Islet of Langerhans (tissue), 1 donor: Measurements from ENCODE around the gene TENM3.

Experiments used
- FAIRE-seq: peaks from one replicate; lab custom pipeline; 2011; peaks lifted over from hg19 to GRCh38; lab: Jason Lieb, UNC

The TENM3 gene

DNA sequence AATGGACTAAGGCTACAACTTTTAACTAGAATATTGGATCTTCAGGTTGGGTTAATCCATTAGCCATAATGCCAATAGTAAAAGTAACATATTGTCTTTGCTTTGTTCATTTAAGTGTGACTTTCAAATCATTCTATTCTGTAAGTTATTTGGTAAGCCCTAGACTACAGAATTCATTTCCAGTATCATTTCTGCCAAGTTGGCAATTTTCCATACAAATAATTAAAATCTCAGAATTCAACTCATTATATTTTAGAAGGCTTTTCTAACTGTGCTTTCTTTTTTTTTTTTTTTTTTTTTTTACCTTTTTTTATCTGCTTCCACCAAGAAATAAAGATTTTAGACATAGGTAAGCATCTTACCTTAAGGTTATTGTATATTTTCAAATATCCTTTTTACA, 500.6 kb downstream of the TENM3 start:
- FAIRE-seq: peak; percentile 76

DNA sequence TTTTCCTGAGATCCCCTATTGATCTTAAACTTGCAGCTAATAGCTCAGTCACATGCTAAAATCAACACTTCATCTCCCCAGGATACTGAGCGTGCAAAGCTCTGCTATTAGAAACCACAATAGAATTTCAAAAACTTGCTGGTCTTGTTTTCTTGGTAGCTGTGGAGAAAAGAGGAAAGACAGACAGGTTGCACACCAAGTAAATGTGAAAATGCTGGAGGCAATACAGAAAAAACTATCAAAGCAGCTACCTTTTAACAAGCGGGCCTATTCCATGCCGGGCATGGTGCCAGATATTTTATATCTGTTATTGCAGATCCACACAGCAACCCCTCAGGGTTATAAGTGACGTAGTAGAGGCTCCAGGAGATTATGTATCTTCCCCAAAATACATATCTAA, 502.0 kb downstream of the TENM3 start:
- FAIRE-seq: no peak

DNA sequence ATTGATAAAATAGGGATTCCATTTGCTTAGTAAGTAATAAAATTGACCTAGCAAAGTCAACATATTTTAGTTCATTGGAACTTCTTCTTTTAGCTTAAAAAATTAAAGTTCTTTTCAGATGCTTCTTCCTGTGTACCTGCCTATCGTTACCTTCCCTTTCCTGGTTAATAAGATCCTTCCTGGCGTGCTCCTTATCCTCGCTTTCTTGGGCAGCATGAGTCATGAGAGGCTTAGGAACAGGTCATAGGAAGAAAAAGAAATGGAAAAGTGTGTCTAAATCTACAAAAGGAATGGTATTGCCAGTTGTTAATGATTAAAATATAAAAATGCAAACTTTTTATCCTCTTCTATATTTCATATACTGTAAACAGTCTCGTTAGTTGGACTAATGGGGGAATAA, 503.7 kb downstream of the TENM3 start:
- no peak for FAIRE-seq

DNA sequence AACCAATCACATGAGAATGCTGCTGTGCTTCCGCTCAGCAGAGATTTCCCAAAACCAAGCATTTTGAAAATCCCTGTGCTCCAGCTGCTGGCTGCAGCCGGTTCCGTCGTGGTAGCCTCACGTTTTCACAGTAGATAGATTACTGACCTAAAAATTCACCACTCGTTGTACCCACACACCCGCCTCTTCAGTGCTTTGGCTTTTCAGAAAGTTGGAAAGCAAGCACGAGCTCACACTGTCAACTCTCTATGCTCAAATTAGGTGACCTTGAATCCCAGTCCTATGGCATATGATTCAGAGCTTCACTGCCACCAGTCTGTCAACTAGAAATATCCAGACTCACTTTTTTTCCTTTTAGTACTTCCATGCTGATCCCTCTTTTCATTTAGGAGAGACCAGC, 505.1 kb downstream of the TENM3 start:
- no peak for FAIRE-seq

DNA sequence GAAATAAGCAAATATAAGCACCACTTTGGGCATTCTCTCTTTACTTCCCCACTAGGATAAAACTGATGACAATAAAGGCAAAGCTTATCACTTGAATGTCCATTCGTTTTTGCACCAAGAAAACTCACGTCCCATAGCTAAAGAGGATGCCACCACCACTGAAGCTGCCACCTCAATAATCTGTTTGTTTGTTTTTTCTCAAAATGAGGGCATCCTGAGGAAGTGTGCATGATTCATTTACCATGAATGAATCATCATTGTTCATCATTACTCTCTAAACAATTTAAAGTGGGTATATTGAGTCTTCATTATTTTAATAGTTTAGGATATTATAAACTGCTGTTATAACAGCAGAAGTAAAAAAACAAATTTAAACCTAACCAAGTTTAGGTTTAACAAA, 505.7 kb downstream of the TENM3 start:
- FAIRE-seq: no peak

DNA sequence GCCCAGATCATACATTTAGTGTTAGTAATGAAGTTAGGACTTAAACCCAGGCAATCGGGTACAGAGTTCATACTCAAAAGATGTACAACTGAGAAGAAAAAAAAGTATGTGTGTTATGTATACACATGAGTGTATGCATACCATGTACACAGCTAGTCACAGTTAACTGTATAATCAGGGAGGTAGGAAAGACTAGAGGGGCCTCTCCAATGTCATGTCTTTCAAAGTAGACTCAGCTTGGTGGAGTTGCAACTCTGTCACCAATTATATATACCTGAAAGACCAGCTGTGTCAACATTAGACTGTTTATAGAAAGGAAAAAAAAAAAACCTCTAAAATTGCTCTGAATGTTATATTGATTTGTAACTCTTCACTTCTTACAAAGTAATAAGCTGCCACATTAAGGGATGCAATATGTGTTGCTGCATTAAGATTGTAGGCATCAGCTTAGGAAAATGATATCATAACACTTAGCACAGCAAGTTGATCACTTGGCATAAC, 506.5 kb downstream of the TENM3 start:
- FAIRE-seq: no peak

DNA sequence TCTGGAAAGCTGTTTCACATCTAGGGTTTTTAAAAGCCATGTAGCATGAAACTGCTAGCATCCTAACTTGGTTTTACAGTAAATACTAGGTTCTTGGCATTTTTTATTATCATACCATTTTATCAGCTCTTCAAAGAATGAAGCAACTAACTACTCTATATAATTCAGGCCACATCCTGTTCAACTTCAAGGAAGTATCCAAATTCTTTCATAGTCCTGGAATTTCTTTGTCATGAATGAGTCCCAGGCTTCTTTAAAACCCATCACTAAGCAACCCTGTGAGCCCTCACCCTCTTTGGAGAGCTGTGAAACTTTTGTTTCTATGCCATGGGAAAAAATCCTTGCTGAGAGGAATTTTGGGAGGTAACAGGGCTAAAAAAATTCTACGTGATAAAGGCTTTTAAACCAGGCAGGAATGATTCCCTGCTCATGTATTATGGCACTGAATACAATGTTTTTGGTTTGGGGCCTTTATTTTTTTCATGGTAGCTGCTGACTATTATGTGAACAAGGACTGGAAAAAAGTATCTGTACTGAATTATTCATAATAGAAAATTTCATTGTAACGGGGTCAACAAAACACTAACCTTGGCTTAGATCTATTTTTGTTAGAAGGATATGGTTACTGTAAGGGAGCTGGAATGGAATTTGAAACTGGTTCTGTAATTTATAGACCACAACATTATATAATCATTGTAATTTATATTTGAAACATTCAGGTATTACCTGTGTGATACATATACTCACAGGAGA, 509.1 kb downstream of the TENM3 start:
- no peak for FAIRE-seq

DNA sequence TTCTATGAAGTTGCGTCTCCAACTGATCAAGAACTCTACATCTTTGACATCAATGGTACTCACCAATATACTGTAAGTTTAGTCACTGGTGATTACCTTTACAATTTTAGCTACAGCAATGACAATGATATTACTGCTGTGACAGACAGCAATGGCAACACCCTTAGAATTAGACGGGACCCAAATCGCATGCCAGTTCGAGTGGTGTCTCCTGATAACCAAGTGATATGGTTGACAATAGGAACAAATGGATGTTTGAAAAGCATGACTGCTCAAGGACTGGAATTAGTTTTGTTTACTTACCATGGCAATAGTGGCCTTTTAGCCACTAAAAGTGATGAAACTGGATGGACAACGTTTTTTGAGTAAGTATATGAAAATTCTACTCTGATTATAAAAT, 511.7 kb downstream of the TENM3 start:
- no peak for FAIRE-seq

DNA sequence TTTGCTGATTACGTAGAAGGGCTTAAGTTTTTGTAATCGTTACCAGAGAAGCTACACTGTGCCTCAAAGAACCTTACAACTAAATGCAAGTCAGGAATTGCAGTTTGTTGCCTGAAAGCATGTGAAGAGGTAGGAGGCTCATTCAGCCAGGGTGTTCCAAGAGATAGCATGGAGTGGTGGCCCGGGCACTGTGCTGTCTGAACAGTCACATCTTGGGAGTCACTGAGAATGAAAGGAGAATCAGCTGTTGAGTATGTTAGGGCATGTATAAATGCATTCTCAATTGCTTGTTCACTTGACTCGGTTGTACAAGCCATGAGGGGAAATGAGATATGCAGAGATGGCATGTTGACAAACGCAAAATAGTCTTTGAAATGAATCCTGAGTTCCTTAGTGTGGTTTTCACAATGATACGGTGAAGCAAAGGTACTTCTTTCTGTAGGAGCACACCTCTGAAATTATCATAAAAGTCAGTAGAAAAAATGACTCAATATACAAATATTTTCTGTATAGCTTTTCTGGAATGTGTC, 513.0 kb downstream of the TENM3 start:
- FAIRE-seq: no peak

DNA sequence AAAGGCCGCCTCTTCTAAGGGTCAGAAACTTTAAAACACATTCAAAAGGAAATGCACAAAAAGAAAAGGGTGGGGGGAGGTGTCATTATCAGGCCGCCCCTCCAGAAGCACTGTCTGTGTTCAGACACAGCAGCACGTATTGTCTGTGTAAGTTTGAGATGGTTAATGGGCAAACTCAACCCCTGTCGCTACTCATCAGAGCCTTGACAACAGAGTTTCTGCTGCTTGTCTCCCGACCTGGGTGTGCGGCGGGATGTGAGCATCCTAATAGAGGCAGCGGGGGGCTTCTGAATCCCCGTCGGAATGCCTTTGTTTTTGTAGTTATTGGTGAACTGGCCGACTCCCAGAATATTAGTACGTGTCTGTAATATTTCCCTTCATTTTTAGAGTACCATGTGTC, 515.1 kb downstream of the TENM3 start:
- FAIRE-seq: no peak

DNA sequence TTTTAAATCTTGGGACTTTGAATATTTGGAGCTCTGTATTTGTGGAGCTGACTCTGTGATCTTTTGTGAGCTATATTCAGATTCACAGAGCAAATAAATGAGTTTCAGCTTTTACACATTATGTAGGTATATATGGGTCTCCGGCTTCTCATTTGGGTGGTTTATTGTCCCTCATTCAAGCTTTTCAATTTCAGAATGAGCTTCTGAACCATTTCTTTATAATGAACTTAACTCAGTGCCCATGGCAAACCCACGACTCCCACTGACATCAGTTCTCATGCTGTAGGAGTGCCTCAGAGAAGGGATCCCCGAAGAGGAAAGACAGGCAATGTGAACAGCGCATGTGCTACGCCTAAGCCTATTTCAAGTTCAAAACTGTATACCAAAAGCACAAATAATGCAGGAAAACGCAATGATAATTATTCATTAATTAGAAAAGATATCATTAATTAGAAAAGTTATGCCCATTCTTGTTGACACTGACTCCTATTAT, 517.4 kb downstream of the TENM3 start:
- FAIRE-seq: no peak

DNA sequence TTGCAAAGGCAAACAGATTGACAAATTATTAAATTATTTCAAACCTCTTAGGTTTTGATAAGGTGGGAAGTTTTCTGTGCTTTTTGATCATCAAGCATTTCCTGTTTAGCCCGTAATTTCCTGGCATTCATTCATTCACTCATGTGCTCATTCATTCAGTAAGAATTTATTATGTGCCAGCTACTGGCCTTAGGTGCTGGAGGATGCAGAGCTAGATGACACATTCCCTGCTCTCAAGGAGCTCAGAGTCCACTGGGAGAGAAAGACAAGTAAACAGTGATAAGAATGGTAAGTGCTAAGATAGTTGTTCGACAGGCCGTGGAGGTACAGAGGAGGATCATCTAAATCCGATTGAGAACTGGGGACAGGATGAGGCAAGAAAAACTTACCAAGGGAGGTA, 520.9 kb downstream of the TENM3 start:
- no peak for FAIRE-seq

DNA sequence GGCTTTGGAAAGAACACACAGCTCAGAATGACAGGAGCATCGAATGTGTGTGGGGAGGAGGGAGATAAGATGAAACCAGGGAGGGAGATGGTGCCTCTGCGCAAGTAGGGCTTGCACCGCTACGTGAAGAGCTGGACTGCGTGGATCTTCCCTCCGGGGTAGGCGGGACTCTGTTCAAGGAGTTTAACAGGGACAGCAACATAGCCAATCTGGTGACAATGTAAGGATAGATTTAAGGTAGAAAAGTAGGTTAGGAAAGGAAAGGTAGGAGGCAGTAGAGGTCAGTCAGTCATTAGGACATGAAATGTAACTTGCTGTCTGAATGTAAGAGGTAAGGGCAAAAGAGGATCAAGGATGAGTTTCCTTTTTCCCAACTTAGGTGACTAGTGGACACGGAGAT, 521.4 kb downstream of the TENM3 start:
- no peak for FAIRE-seq

DNA sequence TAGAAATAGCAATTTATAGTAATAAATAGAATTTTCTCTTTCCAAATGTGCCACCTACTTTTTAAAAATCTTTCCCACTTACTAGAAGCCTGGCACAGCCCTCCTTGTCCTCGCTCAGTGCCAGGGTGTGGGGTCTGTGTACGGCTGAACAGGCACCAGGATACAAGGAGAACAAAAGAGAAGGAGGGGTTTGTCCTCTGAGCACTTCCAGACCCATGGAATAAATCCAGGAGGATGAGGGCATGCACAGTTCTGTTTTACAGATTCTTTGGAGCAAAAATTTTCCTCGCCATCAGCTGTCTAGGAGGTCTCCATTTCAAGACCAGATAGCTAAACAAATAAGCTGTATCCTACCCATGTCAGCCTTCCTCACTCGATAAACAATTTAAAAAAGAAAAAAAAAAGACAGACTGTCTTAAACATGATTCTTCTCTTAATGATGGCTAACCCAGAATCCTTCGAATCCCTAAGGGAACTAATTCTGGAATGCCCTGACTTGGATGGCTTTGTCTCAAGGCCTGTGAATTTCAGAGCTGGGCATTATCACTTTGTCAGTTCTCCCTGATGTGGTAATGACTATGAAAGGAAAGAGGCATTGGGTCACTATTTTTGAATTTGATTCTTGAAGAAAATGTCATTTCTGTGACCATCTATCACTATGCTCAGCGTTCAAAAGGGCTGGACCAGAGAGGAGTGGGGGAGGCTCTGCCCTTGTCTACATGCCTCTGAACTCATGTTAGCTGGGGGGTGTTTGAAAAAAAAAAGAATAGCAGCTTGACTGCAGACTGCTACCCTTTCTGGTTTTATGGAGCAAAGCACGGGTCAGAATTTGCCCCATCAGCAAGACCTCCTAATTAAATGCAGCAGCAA, 523.0 kb downstream of the TENM3 start:
- no peak for FAIRE-seq

DNA sequence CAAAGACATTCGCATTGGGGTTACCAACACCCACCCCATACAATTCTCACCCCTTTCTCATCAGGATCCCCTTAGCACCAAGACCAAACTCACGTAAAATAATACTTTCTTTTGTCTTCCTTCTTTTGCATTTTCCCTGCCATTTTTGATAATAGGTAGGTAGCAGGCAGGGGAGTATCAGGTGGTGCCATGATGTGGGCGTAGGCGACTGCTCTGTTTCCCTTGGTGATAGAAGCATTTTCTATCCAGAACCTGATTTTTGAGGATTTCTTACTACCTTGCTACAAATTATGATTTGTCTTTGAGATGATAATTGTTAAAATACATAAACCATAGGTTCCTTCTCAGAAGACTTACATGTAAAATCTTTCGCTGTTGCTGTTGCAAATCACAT, 523.7 kb downstream of the TENM3 start:
- no peak for FAIRE-seq

DNA sequence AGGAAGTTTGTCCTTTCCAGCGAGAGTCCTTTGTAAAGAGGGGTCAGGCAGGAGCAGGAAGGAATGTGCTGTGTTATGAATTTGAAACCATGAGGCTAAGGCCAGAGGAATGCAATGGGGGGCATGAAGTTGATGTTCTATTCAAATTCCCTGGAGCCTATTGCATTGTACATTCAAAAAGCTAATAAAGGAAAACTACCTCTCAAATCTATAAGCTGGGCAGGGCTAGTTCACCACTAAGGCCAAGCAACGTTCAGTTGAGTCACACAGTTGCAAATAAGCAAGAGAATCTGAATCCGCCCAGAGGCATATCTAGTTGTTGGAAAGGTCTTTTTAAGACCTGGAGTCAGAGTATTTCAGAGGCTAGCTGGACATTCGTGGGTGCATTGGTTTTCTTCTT, 525.6 kb downstream of the TENM3 start:
- FAIRE-seq: no peak

DNA sequence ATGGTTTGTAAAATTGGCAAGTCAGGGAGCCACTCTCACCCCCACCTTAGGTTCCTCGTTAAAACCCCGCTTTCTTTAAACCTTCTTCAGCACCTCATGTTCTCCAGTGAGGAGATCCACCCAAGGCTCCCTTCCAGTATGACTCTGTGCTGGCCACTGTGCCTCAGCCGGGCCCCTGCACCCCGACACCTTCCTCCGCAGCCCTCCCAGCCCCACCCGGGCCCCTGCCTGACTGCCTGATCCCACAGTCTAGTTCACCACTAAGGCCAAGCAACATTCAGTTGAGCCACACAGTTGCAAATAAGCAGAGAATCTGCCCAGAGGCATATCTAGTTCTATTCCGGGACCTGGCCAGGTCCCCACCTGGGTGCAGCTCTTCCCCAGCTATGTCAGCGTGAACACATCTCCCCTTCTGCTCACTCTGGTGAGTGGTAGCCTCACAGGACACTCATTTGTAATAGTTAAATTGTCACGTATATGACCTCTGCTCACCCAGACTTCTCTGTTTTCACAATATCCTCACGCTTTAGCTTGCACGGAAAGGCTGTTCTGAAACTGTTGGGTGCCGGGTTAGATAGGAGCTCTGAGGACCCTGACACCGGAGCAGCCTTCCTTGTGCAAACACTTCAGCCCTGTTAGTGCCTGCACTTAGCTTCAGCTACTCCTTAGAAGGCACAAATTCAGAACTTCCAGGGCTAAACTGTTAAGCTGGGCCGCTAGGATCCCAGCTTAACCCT, 527.2 kb downstream of the TENM3 start:
- no peak for FAIRE-seq

DNA sequence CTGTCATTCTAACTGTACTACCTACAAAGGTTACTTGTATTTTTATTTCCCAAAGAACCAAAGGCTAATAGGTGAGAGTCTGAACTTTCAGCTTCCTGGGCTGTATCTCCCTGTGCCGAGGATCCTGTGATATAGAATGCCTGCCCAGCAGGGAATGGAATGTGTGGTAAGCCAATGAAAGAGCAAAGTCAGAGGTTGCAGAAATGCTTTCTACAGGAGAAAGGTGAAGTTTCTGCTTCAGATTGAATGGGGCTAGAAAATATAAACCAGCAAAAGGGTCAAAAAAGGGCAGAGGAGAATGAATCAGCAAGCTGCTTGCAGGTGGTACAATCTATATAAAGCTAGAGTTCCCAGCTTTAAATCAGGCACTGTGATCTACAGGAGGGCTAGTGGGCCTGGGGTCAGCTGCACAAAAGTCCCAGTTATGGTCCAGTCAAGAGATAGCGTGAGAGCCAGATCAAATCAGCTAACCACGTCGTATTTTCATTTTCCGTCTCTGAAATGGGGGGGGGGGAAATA, 527.9 kb downstream of the TENM3 start:
- FAIRE-seq: no peak

DNA sequence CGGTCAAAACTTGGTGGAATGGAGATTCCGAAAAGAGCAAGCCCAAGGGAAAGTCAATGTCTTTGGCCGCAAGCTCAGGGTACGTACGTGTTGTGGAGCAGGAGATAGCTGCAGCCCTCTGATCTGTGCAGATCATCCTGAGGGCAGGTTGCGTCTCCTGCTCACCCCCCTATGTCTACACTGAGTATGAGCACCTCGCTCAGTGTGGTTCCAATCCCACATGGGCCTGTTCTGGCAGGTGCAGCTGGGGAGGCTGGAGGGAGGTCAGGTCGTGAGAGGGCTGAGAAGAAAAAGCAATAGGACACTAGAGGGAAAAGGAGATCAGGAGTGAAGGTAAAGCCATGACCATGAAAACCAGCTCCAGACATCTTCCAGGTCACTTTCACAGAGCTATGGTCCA, 531.9 kb downstream of the TENM3 start:
- FAIRE-seq: no peak

DNA sequence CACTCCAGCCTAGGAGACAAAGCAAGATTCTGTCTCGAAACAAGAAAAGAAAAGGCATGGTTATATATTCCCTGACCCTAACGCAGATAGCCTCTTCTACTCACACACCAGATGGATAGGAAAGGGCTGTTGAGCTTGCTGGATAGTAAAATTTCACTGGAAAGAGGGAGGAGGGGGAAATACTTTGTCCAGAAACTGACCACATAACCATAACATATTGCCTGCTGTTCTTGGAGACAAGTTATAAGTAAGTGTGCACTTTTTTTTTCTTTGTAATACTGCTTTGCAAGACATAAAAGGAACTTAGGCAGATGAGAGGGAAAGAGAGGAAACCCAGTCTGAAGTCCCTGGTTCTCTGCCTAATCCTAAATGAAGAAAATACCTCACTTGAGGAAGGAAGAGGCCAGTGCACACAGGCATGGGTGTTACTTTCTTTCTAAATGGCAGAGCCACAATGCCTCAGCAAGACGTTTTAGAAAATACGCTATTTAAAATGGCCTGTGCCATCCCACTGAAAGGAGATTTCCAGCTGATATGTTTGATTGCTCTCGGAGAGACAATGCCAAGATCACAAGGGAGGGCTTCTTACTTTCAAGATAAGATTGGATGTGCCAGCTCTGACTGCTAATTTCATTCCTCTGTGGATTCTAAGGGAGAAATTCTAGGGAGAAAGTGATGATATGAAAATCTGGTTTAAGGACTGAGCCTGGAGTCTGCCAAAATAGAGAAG, 533.3 kb downstream of the TENM3 start:
- FAIRE-seq: no peak

DNA sequence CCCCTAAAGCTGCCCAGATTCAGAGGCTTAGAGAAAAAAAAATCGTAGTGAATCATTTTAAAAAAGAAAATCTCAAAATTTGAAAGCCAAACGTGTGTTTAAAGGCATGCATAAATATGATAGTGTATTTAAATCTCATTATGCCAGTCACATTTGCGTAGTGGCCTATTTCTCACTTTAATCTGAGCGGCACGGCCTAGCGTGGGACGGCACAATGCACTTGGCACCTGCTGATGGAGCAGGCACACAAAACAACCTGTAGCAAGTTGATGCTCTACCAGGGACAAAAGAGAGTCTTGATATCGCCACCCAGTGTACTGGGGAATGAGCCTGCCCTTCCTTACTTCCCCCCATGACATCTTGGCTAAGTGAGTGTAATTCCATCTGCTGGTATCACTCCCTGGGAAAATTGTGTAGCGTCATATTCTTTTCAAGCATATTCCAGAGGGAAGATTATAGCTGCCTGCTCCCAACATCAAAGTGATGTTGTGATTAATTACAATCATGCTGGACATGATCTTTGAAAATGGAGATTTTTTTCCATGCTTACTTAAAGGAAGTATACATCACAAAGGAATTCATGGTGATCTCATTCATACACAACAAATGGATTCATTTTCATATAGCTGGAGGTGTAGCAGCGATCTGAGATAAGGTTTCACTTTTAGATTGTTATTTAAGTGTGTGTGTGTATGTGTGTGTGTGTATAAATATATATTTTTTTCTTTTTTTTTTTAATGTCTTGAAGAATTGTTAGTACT, 535.2 kb downstream of the TENM3 start:
- FAIRE-seq: no peak
